ENCODE measurements around the gene ERCC1.
A peak's percentile ranks its signal among the peaks of the same experiment; 100 is the strongest.

The ERCC1 gene

GRCh38 chr19:45376045-45376724 lies 47.5 kb downstream of the ERCC1 start:
- H3K27ac ChIP-seq (ENCODE audit: poor library complexity, severe bottlenecking), result peak overlapping the region; percentile 99
- peaks cover 22% of the 10 kb centered on the region for H3K36me3 ChIP-seq (ENCODE audit: low read depth)
- no peak for DNase-seq (ENCODE audit: low spot score)
- no peaks in the 10 kb centered on the region for H3K27me3 ChIP-seq (ENCODE audit: insufficient read depth, poor library complexity, severe bottlenecking)
- no peak overlapping the region for H3K4me3 ChIP-seq (ENCODE audit: severe bottlenecking)
- H3K9me3 ChIP-seq (ENCODE audit: severe bottlenecking), result no peaks in the 10 kb centered on the region
- peaks cover 20% of the 10 kb centered on the region for H3K4me1 ChIP-seq (ENCODE audit: insufficient read depth, poor library complexity, severe bottlenecking)
- no peak for TF ChIP-seq CTCF (IDR thresholded peaks at IDR 0.05; ENCODE audit: poor library complexity, severe bottlenecking)
- peak; percentile 78 for ATAC-seq (ENCODE audit: low read depth)

GRCh38 chr19:45370410-45371204 lies 53.1 kb downstream of the ERCC1 start, which contains the start of gene ERCC2:
TSS of gene ERCC2 (minus strand) at chr19:45370573. CDS start at chr19:45370540, 33 bp downstream.
- peak within 1 kb of the TSS; percentile 99 for H3K27ac ChIP-seq (ENCODE audit: poor library complexity, severe bottlenecking)

GRCh38 chr19:45368737-45369340 lies 54.9 kb downstream of the ERCC1 start:
- Histone ChIP-seq H3K9me3 (ENCODE audit: severe bottlenecking) (no peaks in the 10 kb centered on the region), H3K4me1 (ENCODE audit: insufficient read depth, poor library complexity, severe bottlenecking) (peaks cover 6% of the 10 kb centered on the region), H3K27ac (ENCODE audit: poor library complexity, severe bottlenecking) (peak overlapping the region; percentile 99), H3K36me3 (ENCODE audit: low read depth) (peaks cover 50% of the 10 kb centered on the region), H3K27me3 (ENCODE audit: insufficient read depth, poor library complexity, severe bottlenecking) (no peaks in the 10 kb centered on the region), H3K4me3 (ENCODE audit: severe bottlenecking) (no peak overlapping the region)
- DNase-seq (ENCODE audit: low spot score) (no peak), ATAC-seq (ENCODE audit: low read depth) (0 out of 3 replicates have a peak, but pooled peaks have one; percentile 3)
- no peak for TF ChIP-seq CTCF (IDR thresholded peaks at IDR 0.05; ENCODE audit: poor library complexity, severe bottlenecking)

More at GRCh38 chr19:45370410-45371204, 53.1 kb downstream of the ERCC1 start, which contains the start of gene ERCC2:
- DNase-seq (ENCODE audit: low spot score), result peak; percentile 97
- Histone ChIP-seq H3K36me3 (ENCODE audit: low read depth) (peaks cover 38% of the 10 kb centered on the region), H3K4me1 (ENCODE audit: insufficient read depth, poor library complexity, severe bottlenecking) (peaks cover 7% of the 10 kb centered on the region), H3K9me3 (ENCODE audit: severe bottlenecking) (no peaks in the 10 kb centered on the region), H3K4me3 (ENCODE audit: severe bottlenecking) (peak within 1 kb of the TSS; percentile 57), H3K27me3 (ENCODE audit: insufficient read depth, poor library complexity, severe bottlenecking) (no peaks in the 10 kb centered on the region)
- ATAC-seq (ENCODE audit: low read depth), result peak; percentile 97
- no peak for TF ChIP-seq CTCF (IDR thresholded peaks at IDR 0.05; ENCODE audit: poor library complexity, severe bottlenecking)

GRCh38 chr19:45368127-45368526 lies 55.6 kb downstream of the ERCC1 start:
- TF ChIP-seq CTCF (IDR thresholded peaks at IDR 0.05; ENCODE audit: poor library complexity, severe bottlenecking), result no peak

More at GRCh38 chr19:45368127-45368526, 55.6 kb downstream of the ERCC1 start:
- no peak overlapping the region for H3K4me3 ChIP-seq (ENCODE audit: severe bottlenecking)
- no peaks in the 10 kb centered on the region for H3K27me3 ChIP-seq (ENCODE audit: insufficient read depth, poor library complexity, severe bottlenecking)
- no peaks in the 10 kb centered on the region for H3K9me3 ChIP-seq (ENCODE audit: severe bottlenecking)
- H3K27ac ChIP-seq (ENCODE audit: poor library complexity, severe bottlenecking), result peak overlapping the region; percentile 99
- ATAC-seq (ENCODE audit: low read depth), result no peak
- H3K4me1 ChIP-seq (ENCODE audit: insufficient read depth, poor library complexity, severe bottlenecking), result peaks cover 6% of the 10 kb centered on the region
- DNase-seq (ENCODE audit: low spot score), result no peak
- H3K36me3 ChIP-seq (ENCODE audit: low read depth), result peaks cover 57% of the 10 kb centered on the region

All from RWPE2 (cell line).